Pulmonary artery endothelial cell (primary cell): Measurements from ENCODE around the gene STPG4. TPM values are rescaled to one million over a fixed set of nuclear protein-coding genes. Genes with fewer than 3 reads are reported as not detected.

Experiments used
- DNase-seq: peaks from one replicate; pipeline ENCODE4 v3.0.0-alpha.2; 2011; ENCODE audit warnings: low read depth, low spot score
- total RNA-seq: library from RNA; depleted of rRNA; stranded (reverse); fragments of >200 nt; gene quantifications from 2 replicates; pipeline ENCODE4 v1.2.3, GENCODE V29; 2014

STPG4 gene
- total RNA-seq, 1 donor from 2014 or later, result not detected

DNA sequence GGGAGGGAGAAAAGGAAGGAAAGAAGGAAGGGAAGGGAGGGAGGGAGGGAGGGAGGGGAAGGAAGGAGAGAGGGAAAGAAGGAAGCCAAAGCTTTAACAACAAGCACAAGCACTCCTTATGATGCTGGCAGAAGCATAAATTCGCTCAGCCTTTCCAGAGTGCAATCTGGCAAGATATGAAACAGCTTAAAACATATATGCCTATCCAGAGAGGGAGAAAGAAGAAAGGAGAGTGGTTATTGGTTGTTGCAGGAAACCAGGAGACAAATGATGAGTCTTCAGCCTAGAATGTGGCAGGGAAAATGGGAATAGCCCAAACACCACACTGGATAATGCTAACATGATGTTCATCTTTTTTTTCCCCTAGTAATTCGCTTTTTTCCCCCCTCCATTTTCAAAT is 64.0 kb downstream of the STPG4 start:
- DNase-seq, result no peak

DNA sequence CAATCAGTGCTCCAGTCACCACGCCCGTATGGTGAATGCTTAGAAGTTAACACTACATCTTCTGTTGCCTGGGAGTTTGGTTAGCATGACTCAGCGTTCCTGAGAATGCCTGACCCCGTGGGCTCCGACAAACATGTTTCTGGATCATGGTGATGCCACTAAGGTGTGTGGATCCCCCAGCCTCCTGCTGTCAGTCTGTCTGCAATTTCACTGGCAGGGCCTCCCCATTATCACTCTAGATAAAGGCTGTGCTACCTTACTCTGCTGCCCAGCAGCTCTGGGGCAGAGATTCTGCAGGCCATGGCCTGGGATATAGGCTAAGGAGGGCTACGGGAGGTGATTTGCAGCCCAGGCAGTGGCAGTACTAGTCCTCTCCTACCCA is 66.0 kb downstream of the STPG4 start:
- no peak for DNase-seq

DNA sequence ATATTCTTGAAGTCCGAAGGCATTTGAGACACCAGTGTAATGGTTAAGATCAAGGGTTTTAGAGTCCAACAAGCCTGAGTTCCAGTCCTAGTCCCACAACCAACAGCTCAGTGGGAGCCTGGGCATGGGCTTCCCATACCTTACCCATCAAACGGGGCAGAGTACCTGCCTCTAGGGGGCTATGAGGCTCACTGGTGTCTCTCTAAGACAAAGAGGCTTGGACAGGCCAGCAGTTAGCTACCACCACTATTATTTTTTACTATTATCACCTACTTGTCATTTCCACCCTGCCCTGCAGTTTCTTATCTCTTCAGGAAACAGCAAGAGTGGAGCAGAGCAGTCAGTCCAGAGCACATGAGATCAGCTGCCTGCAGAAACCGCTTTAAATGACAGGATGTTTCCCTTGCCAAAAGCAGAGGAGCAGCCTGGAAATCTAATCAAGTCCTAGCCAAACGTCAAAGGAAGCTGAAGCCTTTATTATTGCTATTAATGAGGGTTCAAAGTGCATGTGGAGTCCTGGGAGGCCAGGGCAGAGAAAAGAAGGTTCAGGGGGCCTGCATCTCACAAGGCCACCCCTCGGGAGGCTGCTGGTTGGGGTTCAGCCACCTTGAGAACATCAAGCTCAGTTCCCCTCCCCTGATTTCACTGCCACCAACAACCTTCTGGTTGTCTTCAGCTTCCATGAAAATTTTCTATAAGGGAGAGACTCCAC is 66.6 kb downstream of the STPG4 start:
- peak; percentile 90 for DNase-seq

DNA sequence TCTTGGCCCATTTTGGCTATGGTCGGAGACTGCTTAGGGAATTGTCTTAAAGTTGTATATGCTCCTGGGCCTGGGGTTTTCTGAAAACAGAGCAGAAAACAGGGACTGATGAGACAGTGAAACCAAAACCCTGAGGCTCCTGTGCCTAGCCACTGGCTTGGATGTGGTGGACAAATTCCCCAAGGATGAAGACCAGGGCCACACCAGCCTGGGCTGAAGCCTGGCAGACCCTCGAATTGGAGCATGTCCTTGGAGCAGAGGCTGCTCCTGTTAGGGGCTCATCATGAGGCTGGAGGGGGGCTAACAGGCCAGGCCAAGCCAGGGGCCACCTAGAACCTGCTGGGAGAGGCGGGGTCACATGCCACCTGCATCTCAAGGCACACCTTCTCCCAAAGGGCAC is 68.1 kb downstream of the STPG4 start:
- DNase-seq, result no peak

DNA sequence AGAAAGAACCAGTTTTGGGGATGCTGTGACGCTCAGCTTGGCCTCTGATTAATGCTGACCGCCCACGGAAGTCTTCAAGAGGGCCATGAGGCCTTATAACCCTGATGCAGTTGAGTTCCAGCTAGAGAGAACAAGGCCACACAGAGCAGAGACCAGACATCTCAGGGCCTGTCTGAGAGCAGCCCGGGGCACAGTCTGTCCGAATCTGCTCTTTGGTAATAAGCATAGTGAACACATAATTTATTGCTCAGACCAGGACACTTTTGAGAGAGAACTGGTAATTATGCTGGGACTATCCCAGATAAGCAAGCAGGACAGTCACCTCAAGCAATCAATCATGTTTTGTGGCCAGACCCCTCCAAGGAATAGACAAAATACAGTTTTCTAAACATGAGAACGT is 68.5 kb downstream of the STPG4 start:
- DNase-seq, result no peak

DNA sequence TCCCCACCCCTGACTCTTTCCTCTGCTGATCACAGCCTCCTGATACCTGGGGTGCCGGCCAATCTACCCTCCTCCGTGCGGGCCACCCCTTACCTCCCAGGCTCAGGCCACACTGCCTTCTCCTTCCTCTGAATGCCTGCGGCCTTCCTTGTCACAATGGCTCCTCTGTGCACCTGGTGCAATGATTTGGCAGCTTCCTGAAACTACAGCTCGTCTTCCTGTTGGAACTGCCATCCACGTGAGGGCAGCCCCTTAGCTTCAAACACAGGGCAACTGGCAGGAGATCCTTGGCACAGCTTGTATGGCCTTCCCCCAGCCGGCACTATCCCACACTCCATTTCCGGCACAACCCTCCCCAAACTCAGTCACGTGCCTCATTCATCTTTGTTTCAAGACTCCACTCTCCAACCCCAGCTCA is 69.0 kb downstream of the STPG4 start:
- no peak for DNase-seq

DNA sequence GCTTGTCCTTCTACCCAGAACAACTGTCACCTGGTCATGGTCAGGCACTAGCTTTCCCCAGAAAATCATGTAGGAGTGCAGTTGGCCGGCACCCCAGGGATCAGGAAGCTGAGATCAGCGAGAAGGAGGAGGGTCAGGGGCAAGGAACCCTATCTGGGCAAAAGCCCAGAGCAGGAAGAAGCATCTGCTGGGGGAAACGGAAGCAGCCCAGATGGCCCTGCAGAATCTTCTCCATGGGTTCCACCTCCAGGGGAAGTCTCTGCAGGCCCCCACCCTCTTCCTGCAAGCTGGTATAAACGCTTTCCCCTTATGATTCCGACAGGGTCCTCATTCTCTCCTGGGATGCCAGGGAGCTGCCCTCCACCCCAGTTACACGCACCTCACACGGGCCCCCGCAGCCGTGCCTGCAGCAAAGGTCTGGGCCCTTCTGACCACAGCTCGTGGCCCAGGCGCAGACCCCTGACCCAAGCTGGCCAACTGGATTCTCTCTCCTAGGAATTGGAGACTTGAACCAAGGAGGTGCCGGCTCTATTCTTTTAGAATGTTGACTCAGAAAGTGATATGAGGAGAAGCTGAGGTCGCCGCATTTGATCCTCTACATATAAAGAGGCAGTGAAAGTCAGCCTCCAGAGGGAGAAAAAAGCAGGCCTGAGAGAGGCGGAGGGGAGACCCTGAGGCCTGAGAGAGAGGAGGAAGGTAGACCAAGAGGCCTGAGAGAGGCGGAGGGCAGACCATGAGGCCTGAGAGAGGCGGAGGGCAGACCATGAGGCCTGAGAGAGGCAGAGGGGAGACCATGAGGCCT is 71.0 kb downstream of the STPG4 start:
- DNase-seq, result no peak

DNA sequence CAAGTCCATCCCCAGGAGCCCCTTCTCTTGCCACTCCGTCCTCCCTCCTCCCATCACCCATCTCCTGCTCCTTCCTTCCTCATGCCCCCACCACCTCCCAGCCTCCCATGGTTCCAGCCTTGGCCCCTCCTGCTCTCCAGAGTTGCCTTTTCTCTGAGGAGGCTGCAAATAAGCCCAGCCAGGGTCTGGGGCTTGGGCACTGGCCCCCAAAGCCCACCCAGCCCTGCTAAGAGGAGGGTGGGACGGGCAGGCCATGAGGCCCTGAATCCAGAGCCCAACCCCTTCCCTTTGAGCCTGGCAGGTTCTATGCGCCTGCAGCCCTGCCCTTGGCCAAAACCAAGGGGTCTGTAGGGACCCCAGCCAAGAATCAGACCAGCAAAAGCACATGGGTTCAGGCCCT is 71.6 kb downstream of the STPG4 start:
- DNase-seq, result no peak

DNA sequence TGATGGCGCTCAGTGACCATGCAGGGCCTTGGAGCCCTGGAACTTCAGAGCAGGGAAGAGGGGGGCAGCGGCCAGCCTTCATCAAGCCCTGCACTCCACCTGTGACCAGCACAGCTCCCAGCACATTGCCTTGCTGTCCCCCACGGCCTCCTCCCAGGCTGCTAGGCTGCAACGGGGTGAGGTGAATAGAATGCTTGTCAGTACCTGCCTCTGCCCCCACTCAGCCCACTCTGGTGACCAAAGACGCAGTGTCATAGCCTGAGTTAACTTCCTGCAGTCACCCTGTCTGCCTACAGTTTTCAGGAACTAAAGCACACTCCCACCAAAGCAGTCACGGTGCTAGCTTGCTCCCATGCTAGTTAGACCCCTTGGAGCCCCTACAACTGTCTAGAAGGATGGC is 72.1 kb downstream of the STPG4 start:
- DNase-seq, result no peak

DNA sequence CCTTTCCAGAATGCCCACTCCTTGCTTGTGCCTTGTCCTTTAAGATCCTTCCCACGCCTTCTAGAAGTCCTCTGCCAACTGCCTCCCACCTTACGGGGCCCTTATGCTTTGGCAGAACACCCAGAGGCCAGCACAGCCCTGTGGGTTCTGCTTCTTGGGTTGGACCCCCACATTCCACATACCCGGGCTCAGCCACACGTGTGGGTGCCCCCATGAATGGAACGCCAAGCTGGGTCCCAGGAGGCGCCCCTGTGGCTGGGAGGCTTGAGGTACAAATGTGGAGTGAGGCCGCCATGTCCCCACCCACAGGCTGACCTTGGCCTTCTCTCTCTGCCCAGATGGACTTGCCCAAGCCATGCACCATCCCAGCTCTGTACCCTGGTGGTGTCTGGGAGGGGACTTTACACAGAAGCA is 74.2 kb downstream of the STPG4 start:
- DNase-seq, result no peak

DNA sequence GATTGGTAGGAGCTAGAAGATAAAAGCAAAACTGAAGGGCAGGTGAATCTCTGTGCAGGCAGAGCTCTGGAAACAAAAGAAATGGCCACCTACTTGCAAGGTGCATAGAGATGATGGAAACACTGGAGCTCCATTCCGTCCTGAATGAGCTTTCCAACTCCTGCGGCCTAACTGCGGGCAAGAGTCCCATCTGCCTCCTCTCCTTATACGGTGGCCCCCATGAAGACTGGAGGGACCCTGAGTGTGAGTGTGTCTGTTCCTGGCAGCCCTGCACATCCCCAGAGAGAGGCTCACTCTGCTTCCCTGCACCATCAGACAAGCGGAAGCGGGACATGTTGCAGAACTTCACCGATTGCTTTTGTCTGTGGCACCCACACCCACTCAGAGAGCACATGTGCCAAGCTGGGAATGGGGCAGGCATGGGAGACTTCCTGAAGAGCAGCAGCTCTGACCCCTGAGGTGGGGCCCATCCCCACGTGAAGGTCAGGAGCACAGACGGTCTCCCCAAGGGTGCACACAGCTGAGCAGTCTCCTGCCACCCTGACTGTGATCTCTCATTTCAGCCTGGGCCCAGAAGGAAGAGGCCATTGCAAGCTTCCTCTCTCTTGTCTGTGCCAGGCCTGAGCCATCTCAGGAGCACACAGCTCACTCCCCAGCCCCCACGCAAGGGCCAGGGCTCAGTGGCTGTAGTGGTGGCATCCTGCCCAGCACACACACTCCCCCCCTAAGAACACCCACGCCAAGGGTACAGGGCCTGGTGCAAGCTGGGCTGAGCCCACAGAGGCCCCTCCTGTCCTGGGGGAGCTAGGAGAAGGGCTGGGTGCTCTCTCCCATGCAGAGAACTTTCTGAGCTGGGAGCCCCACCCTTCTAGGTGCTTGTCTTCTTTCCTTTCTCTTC is 75.3 kb downstream of the STPG4 start:
- no peak for DNase-seq

DNA sequence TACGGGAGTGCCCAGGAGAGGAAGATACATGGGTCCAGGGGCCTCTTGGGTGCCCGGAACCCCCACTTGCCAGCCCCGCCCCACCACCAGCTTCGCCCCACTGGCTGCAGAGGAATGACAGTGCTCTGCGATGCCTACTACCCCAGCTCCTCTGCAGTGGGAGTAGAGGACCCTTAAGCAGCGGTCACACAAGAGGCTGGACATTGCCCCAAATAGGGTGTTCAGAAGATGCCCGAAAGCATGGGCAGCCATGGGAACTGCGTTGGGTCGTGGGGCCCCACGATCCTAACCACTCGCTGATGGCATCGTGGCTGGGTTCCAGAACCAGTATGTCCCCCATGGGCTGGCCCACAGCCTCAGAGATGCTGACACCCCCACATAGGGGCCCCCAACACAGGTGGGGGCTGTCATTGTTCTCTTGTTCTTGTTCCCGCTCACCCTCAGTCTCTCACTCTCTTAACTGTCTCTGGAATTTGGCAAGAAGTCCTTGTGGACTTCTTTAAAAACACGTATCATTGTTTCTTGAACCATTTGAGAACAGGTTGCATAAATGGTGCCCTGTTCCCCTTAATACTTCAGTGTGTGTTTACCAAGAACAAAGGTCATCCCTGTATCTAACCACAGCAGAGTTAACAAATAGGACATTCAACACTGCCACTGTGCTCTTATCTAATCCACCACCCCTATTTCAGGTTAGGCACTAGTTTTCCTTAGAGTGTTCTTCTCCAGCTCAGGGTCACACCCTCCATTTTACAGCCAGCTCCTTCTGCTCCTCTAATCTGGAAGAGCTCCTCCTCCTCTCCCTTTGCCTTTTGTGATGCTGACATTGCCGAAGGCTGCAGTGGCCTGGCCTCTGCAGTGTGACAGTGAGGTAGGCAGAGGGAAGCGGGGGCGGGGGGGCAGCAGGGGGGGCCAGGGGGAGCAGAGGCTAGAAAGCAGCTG is 76.3 kb downstream of the STPG4 start:
- no peak for DNase-seq

DNA sequence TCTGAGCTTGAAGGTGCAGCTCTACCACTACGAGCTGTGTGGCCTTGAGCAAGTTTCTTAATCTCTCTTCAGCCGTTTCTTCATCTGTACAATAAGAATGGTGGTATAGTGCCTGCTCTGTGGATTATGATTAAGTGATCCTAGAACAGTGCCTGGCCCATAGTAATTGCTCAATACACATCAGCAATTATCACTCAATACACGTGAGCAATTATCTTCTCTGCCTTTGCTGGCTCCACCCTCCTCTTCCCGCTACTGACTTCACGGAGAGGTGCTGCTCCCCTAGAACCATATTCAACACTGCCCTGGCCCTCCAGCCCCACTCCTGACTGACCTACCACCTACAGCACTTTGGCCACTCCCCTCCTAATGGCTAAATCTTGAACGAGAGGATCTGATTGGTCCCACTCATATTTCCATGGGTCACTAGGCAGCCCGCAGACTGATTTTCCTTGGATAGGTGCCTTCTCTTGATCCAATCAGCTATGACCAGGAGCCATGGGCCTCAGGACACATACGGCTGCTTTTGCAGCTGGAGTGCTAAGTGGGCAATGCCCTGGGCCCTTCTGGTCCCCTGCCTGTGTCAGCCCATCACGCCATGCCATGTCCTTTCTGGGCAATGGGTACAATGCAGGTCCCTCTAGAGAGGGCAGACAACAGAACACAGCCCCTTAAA is 77.5 kb downstream of the STPG4 start:
- DNase-seq, result no peak

DNA sequence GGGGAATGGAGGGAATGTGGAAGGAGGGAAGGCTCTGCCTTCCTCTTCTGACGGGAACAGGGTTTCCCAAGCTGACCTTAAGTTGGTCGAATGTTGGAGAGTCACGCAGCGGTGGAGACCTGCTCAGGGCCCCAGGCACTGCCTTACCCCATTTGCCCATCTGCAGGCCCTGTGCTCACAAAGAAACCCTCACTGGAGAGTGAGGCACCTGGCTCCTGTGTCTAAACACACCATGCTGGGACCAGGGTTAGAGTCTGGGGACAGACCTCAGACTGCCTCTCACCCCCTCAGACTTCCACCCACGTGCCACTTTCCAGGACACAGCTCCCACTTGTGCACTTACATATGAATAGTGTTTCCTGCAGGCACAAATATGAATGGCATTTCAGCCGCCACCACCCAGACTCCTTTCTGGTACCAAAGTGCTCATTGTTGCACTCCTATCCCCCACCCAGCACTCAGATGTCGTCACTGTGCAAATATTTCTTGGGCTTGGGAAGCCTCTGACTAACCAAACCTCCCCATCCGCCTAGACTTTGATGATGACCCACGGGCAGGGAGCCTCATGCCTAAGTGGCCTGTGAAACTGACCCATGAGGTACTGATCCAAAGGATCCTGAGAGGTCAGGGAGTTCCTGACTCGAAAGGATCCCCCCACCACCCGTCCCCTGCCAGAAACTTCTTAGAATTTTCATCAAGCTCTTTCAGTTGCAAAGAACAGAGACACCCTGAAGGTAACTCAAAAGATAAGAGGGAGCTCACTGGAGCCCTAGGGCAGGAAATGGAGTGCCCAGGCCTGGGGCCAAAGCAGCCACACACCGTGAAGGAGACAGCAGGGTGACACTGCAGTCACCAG is 78.3 kb downstream of the STPG4 start:
- peak; percentile 66 for DNase-seq

DNA sequence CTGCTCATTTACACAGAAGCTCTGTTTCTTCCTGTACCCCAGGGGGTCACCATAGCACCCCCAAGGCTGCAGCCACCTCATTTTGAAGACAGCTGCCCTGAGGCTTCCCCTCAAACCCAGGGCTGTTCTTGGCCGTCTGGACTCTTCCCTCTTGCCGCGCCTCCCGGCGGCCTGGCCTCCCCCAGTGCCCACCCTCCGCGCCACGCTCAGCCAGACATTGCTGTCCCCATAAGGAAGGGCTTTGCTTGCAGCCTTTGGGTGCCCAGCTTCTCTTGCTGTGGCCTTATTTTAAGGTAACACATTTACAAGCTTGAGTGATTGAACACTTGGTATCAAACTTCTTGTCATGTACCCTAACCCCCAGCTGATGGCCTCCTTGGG is 79.0 kb downstream of the STPG4 start:
- DNase-seq, result no peak

DNA sequence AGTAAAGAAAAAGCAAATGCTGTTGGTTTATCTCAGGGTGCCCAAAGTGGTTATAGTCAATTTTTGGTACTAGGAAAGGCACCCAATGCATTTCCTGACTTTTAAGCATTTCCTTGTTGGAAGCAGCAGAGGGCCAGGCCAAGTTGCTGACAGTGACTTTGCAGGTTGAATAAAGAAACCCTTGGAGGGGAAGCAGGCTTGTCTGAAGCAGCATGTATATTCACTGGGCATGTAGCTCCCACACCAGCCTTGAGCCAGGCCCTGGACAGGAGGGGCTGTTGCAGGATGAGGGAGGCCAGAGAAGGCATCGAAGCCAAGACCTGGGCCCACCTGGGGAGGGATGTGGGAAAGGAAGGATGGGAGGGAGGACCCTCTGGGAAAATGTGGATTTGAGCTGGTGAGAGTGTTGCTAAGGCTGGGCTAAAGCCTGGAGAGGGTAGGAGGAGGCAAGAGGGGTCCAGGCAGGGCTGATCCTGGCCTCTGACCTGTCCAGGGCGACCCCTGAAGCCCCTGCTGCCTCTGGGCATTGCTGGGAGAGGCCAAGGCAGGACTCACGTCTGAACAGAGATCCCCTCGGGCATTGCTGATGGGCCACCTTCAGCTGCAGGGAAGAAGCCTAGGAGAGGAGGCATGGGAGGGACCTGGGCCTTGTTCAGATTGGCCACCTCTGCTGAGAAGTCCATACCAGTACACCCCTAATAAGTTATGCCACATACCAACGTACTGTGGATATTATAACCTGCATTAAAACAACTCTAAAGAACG is 79.6 kb downstream of the STPG4 start:
- no peak for DNase-seq

DNA sequence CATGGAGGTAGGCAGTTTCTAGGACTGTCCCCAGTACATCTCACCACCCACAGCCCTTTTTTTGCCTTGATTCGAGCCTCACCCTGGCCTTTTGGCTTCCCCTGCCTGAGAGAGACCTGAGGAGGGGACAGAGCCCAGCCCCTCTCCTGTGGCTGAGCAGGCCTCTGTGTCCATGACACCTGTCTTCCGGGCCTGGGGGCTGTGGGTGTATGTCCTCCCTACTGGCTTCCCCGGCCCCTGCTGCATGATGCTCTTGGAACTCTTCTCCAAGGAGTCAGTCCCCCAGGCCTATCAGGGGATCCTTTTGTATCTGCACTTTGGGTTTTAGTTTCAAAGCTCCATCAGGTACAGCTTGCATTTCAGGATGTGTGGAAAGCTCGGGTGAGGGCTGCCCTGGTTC is 80.4 kb downstream of the STPG4 start:
- DNase-seq, result no peak

DNA sequence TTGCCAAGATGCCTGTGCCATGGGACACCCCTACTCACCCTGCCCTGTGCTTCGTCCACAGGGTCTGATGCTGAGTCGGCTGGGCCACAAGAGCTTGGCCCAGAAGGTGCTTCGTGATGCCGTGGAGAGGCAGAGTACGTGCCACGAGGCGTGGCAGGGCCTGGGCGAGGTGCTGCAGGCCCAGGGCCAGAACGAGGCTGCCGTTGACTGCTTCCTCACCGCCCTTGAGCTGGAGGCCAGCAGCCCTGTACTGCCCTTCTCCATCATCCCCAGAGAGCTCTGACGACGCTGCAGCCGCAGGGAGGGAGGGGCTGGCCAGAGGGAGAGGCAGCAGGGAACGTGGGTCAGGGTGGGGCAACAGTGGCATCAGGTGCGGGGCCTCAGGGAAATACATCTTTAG is 81.5 kb downstream of the STPG4 start:
- no peak for DNase-seq

DNA sequence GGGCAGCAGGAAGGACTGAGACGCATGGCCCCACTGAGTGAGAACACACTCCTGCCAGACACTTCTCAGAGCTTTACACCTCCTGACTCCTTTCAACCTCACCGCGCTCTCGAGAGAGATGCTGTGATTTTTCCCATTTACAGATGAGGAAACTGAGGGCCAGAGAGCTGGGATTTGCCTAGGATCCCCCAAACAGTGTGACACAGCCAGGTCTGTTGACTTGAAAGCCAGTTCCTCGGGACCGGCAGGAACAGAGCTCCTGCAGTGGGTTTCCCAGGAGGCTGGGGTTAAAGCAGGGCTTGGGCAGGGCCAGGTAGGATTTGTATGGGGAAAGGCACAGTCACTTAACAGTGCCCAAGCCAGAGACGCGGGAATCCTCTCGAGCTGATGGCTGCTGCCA is 81.9 kb downstream of the STPG4 start:
- DNase-seq, result no peak
